NCI-H82 treated with DMSO at 0.1 percent for 48 hours (cell line): ENCODE results near the gene WDR46.
A peak's percentile ranks its signal among the peaks of the same experiment; 100 is the strongest.

Source experiments
- DNase-seq: peaks from one replicate; lab custom pipeline; 2025; ENCODE audit not compliant: unreplicated experiment; lab: John Stamatoyannopoulos, UW

Gene WDR46

DNA sequence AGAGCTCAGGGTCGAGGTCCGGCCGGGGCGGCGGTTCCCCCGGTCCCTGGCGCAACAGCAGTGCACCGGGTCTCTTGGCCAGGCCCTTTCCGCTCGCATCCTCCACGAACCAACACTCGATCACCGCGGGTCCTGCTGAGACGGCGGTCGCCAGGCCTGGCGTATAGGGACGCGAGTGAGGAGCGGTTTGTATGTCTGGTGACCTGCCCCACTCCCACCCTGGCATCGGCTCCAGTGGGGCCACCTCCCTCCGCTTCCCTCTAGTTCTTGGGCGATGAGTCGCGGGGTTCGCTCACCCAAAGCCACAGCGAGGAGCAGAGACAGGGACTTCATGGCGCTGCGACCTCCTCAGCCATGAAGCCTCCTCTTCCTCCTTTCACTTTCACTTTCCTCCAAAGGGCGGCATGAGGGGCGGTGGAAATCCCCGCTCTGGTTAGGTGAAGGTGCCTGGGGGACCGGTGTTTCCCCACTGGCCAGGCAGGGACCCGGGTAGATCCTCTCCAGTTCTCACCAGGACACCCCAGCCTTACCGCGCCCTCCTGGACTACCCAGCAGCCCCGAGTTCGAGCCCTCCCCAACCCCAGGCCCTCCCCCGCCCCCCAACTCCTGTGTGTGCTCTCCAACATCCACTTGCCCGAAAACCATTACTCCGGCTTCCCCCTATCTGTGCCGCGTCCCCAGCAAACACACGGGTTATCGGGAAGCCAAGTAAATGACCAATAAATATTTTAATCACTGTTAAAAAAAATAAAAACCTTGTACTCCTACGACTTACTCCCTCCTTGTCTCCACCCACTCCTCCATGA lies 24.9 kb upstream of the WDR46 start, which contains the start of gene TAPBP:
TSS of gene TAPBP (minus strand) at position 370 of the 806 bp plus-strand sequence. CDS start at position 333, 37 bp downstream.
- DNase-seq, result no peak

GRCh38 chr6:33313105-33313708 lies 24.2 kb upstream of the WDR46 start:
- no peak for DNase-seq

- peak; percentile 54 for DNase-seq
Measured at GRCh38 chr6:33312361-33313104, 23.5 kb upstream of the WDR46 start.

DNA sequence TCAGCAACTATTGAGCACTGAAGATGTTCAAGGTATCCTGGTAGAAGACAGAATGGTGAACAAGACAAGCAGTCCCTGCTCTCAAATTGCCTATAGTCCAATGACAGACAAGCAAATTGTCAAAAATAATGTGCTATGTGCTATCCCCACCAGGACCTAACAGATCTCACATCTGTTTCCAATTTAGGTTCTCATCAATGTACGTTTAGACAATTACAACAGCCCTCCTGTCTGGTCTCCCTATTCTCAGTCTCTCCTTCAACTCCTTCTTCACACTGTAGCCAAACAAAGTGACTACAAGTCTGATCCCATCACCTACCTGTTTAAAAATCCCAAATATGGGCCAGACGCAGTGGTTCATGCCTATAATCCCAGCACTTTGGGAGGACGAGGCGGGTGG lies 17.3 kb upstream of the WDR46 start:
- DNase-seq, result no peak

GRCh38 chr6:33305052-33305451 lies 16.0 kb upstream of the WDR46 start:
- DNase-seq, result no peak

DNA sequence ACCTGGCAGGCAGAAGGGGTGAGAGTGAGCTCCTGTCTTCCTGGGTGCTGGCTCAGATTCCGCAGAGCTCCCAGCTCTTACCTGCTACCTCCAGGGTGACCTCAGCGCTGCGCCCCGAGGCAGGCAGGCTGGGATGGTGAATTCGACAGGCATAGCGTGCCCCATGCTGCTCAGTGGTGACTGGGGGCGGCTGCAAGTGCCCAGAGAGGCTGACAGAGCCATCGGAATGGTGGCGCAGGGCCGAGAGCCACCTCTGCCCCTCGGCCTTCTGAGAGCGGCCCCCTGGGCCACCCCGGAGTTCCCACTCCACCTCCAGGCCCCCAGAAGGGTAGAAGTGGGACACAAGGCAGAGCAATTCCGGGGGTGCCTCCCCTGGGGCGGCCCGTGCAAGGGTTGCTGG lies 15.2 kb upstream of the WDR46 start:
- DNase-seq, result no peak

DNA sequence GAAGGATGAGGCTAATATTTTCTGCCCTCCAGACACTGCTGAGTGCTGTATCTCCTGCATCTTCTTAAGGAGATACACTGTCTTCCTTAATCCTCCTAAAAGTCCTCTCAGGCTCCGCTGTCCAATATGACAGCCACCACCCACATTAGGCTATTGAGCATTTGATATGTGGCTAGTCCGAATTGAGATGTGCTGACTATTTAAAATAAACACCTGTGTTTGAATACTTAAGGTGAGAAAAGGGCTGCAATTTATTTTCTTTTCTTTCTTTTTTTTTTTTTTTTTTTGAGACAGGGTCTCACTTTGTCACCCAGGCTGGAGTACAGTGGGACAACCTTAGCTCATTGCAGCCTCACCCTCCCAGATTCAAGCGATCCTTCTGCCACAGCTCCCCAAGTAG lies 12.8 kb upstream of the WDR46 start:
- no peak for DNase-seq

DNA sequence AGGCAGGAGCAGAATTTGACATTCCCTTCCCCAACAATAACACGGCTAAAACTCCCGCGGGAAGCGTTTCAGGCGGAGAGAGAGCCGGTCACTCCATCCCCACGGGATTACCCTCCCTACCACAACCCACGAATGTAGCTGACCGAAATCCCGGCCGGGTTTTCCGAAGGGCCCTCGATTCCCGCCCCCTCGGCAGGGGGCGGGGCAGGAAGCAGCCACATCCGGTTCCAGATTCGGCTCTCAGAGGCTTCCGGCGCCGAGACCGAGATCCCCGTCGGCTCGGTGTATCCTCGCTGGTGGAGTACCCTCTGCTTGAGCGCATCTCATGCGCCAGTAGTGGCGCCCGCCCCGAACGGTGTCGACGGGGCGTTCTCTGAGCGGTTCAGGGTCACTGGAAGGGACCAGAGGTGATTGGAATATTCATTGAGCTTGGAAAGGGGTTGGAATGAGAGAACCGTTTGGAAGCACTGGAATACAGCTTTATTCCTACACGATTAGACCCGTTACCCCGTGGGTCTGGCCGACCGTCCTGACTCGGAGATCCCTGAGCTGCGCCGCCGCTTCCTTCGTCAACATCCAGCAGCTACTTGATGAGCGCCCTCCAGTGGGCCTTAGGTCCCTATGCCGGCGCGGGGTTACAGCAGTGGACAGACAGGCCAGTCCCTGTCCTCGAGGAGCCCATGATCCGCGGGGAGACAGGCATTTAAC lies 10.4 kb upstream of the WDR46 start:
- peak; percentile 81 for DNase-seq

- no peak for DNase-seq
Measured at GRCh38 chr6:33298773-33299236, 9.8 kb upstream of the WDR46 start, which contains the start of gene RGL2. TSS of gene RGL2 (minus strand) at chr6:33298942. CDS start at chr6:33298610, 332 bp downstream.

GRCh38 chr6:33297956-33298772 lies 9.1 kb upstream of the WDR46 start:
- DNase-seq, result no peak

DNA sequence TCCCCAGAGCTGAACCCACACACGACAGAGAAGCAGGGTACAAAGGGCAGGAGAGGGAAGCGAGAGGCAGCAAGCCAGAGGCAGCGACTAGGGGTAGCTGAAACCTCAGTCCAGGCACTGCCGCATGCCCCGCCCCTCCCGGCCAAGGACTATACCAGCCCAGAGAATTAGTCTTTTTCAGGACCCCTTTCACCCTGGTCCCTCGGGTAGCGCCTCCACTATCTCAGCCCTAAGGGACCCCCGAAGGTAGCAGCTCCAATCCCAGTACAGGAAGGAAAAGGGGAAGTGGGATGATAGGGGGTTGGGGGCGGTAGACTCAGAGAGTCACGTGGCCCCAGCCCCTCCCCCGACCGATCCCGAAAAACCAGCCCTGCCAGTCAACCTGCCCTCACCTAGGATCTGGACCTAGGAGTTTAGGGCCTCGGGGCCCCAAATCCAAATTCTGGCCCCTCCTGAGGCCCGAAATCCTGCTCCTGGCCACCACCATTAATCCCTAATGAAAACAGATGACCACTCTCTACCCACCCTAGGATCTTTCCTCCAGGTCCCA lies 8.4 kb upstream of the WDR46 start:
- DNase-seq, result no peak

DNA sequence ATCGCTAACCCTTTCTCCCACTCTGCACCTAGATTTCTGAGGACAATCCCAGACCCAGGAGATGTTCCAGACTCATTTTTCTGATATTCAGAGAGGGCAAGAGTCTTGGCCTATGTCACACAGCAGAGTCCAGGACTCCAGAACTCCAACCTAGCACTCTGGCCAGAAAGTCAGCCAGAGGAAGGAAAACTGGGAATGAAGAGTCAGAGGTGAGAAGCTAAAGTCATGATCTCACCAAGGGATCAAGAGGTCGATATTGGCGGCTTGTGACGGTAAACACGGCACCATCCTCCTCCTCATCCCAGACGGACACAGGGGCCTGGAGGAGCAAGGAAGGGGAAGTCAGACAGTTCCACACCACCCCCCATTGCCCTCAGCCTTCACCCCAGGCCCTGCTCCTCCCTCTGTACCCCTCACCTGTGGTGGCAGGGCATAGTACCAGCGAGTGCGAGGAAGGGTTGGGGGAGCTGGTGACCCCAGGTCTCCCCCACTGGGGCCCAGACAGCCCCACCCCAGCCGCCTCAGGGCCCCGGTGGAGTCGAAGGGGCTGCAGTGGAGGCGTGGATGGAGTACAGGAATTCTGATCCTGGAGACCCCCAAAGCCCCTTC lies 7.9 kb upstream of the WDR46 start:
- no peak for DNase-seq

DNA sequence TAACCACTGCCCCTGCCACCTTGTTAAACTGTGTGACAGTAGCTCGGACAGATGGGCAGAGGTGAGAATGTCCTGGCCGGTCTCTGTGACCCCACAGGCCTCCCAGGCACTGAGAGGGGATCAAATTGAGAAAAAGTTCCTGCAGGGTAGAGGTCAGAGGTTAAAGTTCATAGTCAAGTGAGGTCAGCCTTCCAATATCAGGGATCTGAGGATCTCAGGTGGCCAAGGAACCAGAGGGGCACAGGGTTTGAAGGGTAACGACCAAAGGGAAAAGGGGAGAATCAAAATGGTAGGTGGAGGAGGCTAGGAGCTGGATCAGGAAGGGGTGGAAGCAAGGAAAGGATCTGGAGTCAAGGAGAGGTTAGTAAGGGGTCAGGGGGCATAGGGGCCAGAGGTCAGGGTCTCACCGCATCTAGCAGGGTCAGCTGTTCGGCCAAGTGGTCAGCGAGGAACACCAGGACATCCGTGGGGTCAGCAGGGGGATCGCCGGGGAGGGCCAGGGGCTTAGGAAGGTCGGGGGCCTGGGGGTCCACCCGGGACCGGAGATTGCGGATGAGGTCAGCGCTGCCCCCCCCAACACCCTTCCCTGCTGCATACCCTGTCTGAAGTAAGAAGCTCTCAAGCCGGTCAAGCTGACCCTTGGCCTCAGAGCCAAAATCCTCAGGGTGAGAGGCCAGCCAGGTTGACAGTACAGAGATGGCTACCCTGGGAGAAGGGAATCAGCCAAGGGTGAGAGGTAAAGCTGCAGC lies 6.8 kb upstream of the WDR46 start:
- no peak for DNase-seq

- no peak for DNase-seq
Measured at GRCh38 chr6:33294086-33294823, 5.2 kb upstream of the WDR46 start.

- DNase-seq, result no peak
Measured at GRCh38 chr6:33292996-33293682, 4.1 kb upstream of the WDR46 start.

- DNase-seq, result no peak
Measured at GRCh38 chr6:33290459-33290858, 1.4 kb upstream of the WDR46 start.

DNA sequence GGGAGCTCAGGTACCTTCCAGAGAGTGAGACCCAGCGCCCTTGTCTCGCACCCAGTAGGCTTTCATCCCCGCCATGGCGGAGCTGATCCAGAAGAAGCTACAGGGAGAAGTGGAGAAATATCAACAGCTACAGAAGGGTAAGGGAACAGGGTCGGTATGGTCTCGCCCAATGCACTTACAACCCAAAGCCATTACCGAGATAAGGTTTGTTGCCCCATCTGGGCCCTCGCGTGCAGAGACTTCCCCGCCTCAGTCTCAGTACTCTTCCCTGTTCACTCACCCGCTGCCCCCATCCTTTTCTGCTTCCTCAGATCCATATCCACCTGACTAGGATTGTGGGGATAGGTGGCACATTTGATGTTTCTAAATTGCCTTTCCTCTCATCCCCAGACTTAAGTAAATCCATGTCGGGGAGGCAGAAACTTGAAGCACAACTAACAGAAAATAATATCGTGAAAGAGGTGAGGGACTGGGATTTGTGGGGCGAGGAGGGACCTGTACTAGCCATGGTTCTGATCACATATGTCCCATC lies 811 bp upstream of the WDR46 start:
- no peak for DNase-seq
